HCT116 (cell line): ENCODE measurements around the gene TOX2.

Experiments
- CTCF ChIP-seq, 3 experiments: fragments of 200-600 bp in 1 of 3; sonication (generic) in 1 of 3; IDR thresholded peaks in 2 of 3; conservative IDR thresholded peaks in 1 of 3; 2 replicates each; pipeline ENCODE4 v1.5.1; 2012 to 2017; ENCODE audit warnings: low read depth in 2 of 3, low read length in 2 of 3, antibody characterized with exemption in 1 of 3, borderline replicate concordance in 1 of 3, control low read depth in 1 of 3, mild to moderate bottlenecking in 1 of 3, mixed read lengths in 1 of 3, mixed run types in 1 of 3, moderate library complexity in 1 of 3; ENCODE audit not compliant: insufficient read depth in 1 of 3
- MAX ChIP-seq: IDR thresholded peaks from 2 replicates; pipeline ENCODE4 v1.6.1; 2012
- POLR2A ChIP-seq: IDR thresholded peaks from 2 replicates; pipeline ENCODE4 v1.7.0; 2011; ENCODE audit warnings: borderline replicate concordance; ENCODE audit not compliant: insufficient read depth, insufficient read length; ENCODE audit errors: extremely low read depth
- POLR2AphosphoS5 ChIP-seq: IDR thresholded peaks from 2 replicates; pipeline ENCODE4 v1.6.1; 2011; ENCODE audit warnings: mild to moderate bottlenecking, low read depth, low read length, moderate library complexity
- RAD21 ChIP-seq: IDR thresholded peaks from 2 replicates; pipeline ENCODE4 v1.6.1; 2012; ENCODE audit warnings: low read depth, mild to moderate bottlenecking

GRCh38 chr20:43946206-43946491 lies 31.5 kb downstream of the TOX2 start:
- TF ChIP-seq RAD21 (no peak), CTCF (IDR thresholded peaks at IDR 0.05 in 2 of 3, conservative IDR thresholded peaks at IDR 0.05 in 1 of 3; ENCODE audit: borderline replicate concordance in 1 of 3, insufficient read depth in 1 of 3, low read depth in 2 of 3, low read length in 2 of 3) (no peak), POLR2AphosphoS5 (no peak), MAX (no peak), POLR2A (no peak)
